Cerebellar cortex (tissue), 1 donor: ENCODE data around the gene C10orf105.

Experiments
- DNase-seq: peaks from one replicate; pipeline ENCODE4 v3.0.0-alpha.2; 2015; ENCODE audit warnings: low spot score

C10orf105 gene

DNA sequence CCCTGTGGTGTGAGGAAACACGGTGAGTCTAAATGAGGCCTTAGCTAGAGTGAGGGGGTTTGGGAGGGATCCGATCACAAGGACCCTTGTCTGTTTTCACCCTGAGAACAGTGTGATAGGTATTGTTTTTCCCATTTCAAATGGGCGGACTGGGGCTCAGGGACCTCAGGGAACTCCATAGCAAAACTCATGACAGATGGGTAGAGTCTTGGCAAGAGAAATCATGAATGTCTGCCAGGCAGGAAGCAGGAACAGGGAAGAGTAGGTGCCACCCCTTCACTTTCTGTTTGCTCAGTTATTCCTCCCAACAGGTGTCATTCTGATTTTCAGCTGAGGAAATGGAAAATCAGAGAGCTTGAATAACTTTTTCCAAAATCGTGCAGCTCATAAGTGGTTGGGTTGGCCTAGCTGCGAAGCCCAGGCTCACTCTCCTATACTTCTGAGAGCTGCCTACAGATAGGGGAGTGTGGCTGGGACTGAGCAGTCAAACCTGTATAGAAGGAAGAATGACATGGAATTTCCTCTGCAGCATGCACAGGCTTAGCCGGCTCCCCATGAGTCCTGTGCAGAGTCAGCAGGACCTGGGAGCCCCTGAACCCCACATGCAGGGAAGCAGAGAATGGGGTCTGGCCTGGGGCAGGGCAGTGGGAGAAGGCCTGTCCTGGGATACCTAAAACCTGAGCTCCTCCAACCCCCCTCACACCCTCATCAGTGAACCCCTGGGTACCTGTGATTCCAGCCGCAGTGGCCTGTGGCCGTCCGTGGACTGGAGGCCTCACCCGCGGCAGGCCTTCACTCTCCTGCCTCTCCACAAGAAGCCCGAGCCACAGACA is 17.6 kb upstream of the C10orf105 start:
- peak; percentile 91 for DNase-seq

DNA sequence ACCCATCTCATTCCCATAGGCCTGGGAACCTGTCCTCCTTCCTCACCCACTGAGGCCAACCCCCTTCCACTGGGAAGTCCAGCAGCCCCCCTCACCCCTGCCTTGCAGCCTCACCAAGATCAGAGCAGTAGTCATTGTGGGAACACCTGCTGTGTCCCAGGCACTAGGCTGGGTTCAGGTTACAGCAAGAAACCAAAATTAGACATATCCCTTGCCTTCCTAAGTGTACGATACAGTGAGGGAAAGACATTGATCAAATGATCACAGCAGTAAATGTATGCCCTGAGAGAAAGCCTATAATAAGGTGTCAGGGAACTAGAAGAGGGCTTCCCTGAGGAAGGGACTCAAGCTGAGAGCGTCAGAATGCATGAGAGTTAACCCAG is 17.0 kb upstream of the C10orf105 start:
- no peak for DNase-seq

DNA sequence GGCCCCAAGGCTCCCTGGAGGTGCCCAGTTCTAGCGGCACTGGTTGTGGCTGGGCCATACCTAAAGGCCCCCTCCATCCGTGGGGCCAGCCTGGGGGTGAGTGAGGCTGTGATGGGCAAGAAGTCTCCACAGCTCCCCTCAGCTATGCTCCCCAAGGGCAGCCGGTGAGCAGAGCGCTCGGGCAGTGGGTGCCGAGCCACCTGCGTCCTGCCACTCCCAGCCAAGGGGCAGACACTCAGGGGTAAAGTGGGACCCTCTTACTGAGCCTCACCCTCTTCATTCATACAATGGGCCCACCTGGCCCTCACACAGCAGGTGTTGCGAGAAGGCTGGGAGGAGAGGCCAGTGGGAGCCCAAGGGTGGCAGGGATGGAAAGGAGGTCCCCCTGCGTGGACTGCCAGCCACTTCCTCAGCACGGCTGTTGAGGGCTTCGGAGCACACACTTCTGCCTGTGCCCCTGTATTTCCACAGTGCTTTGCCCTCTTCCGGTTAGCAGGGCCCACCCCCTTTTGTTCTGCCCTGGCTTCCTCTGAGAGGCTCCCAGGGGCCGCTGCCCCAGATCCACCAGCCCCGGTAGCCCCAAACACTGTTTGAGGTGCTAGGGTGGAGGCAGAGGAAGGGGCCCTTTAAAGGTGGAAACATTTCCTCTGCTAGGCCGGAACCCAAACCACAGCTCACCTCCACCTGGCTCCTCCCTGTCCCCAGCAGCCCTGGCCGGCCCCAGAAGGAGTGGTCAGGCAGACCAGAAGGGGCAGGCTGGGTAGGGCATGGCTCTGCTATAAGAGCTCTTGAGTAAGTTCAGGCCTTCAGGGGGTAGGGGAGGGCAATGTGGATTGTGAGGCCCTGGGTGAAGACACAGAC is 16.4 kb upstream of the C10orf105 start:
- DNase-seq: no peak

DNA sequence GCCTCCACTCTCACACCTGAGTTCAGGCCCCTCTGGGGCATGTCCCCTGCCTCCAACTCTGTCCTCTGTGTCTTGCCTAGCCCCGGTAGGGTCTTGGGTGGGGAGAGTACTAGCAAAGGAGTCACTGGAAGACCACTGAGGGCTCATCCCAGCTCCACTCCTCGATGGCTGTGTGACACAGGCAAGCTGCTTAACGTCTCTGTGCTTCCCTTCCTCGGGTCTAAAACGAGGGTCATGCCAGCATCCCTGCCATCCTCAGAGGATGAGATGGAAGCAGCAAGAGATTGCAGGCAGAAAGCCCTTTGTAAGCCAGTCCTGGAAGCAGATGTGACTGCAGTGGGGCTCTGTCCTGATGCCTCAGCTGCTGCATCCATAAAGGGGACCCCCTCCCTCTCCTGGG is 15.2 kb upstream of the C10orf105 start:
- no peak for DNase-seq

DNA sequence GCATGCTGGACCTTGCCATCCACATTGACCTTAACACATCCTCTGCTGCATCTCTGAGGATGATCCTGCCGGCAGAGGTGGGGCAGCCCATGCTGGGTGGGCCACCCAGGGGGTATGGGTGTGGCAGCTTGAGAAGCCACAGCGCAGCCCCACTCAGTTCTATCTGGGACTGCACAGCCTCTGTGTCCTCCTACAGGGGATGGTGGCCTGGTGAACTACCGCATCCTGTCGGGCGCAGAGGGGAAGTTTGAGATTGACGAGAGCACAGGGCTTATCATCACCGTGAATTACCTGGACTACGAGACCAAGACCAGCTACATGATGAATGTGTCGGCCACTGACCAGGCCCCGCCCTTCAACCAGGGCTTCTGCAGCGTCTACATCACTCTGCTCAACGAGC is 12.2 kb upstream of the C10orf105 start:
- no peak for DNase-seq

DNA sequence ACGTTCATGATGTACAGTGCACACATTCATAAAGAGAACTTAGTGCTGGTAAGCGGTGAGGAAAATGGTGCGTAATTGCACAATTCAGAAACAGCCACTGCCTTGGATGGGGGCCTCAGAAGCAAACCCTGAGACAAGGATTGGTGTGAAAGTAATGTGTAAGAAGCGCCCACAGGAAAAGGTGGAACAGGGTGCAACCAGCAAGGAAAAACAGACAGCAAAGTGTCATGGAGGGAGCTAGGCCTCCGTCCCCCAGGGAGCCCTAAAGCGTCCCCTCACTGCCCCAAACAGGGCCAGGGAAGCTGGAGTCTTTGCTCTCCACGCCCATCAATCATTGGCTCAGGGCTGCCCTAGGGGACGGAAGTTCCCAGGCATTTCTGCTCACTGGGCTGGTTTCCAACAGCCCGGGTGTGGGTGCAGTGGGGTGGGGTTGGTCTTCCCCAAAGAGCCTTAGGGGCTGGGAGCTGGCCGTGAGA is 9.6 kb upstream of the C10orf105 start:
- no peak for DNase-seq

DNA sequence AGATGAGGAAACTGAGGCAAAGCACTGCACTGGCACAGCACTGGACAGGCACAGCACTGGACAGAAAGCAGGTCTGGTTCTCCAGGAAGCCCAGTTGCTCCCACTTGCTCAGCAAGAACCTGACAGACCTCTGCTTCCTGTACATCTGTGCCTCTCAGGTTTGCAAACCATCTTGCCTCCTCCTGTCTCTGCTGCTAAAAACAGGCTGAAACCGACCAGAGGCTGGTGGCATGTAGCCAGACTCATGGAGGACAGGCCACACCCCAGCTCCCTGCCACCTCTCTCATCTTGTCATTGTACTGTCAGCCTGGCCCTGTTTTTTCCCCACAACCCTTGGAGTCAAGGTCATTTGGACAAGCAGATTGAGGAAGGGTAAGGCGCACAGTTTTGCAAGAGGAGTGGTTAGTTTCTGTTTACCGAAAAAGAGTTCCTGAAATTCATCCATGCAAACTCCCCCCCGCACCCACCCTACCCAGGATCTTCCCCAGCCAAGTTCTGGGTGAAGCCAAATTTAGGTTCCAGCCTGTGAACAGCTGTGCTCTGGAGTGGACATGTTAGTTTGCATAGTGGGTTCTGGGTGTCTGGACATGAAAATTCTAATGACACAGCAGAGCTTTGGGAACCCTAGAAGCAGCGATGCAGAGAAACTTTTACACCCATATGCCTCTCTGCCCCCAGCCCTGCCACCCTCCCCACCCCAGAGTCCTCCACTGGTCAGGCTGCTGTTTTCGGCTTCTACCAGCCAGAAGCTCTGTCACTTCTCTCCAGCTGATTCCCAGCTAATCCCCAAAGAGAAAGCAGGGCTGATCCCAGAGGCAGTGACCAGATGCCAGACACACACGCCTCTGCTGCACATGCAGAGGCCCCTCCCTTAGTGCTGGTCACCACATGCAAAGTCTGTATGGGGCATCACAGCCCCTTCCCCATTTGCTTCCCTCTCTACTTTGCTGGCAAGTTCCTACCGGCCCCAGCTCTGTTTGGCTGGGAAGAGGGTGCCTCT is 8.5 kb upstream of the C10orf105 start:
- DNase-seq: no peak

DNA sequence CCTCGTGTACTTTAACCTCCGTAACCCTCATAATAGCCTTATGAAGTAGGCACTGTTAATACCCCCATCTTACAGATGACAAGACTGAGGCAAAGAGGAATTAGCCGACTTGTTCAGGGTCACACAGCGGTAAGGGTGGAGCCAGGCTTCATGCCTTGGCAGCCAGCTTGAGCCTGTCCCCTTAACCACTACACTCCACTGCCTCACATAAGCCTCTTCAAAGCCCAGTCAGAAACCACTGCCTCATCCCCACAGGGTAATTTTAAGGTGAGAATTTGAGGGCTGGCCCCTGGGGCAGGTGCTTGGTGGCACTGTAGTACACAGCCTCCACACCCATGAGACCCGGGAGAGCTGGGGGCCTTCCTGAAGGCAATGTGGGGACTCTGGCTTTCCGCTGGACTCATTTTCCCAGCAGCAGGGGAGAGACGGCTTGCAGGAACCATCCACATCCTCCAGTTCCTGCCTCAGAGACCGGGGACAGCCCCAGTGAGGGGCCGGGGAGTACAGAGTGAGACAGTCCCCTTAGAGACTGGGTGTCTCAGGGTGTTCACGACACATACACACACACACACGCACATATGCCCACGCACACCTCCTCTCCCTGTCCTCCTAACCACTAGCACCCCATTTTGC is 7.6 kb upstream of the C10orf105 start:
- no peak for DNase-seq

DNA sequence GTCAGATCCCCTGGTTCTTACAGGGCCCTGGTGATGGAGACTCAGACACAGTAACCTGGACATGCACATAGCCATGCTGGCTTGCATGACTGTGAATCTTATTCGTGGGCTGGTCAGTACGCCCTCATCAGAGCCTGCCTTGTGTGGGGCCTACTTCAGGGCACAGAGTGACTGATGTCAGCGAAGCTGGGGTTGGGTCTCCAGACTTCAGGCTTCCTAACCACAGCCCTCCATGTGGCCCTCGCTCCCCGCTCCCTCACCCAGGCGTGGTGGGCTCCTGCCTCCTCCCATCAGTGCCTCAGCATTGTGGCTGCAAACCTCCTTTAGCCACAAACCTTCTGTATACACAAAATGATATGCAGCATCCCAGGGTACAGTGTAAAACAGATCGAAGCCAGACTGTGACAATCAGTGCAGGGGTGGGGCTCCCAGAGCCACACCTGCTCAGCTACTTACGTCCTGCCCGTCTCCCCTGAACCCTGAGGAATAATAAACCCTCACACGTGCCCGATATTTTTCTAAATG is 7.1 kb upstream of the C10orf105 start:
- DNase-seq: no peak

DNA sequence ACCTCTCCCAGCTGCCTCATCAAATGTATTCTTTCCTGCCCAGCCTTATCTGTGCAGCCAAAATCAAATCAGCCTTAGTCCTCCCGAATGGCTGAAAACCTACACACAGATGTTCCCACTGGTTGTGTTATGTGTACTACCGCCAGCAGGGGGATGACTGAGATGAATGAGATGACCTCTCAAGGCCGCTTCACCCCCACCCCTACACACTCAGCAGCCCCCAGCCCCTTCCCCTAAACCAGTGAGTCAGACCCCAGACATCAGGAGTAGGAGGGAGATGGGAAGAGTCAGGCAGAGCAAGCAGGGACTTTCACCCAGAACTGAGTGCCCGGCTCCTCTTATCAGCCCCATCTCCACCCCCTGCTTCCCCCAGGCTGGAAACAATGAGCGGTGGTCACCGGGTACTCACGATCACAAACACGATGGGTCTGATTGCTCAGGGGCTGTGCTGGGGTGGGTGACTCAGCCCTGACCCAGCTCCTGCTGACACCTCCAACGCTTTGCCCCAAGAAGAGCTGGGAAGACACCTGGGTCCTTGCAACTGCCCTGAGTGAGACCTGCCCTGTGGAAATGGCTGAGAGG is 6.5 kb upstream of the C10orf105 start:
- no peak for DNase-seq

DNA sequence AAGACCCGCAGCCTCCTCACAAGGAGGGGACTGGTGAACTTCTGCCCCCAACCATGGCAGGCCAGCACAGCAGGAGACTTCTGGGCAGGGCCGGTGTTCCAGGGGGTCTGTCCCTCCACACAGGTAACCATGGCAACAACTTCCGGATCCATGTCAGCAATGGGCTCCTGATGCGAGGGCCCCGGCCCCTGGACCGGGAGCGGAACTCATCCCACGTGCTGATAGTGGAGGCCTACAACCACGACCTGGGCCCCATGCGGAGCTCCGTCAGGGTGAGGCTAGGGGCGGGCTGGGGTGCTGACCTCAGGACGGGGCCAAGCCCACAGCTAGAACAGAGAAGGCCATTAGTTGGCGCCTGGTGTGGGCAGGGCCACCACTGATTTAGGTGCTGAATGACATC is 5.7 kb upstream of the C10orf105 start:
- no peak for DNase-seq

DNA sequence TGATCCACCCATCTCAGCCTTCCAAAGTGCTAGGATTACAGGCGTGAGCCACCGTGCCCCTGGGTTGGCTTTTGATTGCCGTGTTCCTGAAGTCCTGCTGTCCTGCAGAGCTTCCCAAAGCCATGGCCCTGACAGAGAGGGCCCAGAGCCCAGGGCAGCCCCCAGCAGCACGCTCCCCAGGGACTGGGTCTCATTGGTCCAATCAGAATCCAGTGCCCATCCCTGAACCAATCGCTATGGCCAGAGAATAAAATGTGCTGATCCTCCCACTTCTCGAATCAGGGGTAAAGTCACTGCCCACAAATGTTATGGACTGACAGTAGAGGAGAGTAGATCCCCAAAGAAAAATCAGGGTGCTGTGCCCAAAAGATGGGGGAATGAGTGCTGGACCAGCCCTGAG is 5.0 kb upstream of the C10orf105 start:
- DNase-seq: no peak

DNA sequence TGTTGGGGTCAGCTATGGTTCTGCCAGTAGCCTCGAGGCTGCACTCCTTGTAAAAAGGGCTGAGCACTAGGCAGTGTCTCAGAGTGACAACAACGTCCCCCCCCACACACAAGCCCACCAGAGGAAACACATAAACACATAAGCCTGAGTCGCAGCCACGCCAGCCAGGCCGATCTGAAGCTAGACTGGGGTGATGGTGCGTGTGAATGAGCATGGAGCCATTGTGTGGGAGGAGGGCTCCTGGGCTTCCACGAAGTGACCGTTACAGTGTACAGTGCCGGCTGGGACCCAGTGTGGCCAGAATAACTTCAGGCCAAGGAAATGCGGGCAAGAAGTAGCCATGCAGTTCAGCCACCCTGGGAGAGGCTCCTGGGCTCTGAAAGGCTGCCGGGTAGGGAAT is 3.7 kb upstream of the C10orf105 start:
- no peak for DNase-seq

DNA sequence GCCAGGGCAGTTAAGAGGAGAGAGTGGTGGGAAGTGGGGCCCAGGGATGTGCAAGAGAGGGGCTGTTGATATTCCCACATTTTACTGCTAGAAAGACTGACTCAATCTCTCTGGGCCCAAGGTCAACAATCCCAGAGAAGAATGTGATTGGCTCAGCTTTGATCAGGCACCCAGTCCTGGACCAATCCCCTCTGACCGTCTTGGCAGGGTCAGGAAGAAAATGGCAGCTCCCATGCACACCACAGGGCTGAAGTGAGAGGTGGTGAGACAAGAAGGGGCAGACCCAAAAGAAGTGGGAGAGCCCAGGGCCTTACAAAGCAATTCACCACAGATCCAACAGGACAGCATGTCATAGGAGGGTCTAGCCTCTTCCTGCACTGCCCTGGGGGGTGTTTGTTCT is 3.3 kb upstream of the C10orf105 start:
- DNase-seq: no peak

DNA sequence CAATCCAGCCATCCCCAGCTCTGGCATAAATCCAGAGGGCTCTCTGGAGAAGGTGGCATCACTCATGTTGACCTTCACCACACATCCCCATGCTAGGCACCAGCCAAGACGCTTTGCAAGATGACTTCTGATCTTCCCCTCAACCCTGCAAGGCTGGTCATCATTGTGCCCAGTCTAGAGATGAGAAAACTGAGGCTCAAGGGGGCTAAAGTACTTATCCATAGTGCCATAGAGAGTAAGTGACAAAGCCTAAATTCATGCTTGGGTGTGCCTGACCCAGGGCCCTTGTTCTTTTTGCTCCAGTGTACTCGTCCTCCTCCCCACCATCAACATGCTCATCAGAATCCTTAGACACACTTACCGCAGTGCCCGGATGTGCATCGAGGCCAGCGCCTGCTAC is 1.7 kb upstream of the C10orf105 start:
- DNase-seq: no peak

DNA sequence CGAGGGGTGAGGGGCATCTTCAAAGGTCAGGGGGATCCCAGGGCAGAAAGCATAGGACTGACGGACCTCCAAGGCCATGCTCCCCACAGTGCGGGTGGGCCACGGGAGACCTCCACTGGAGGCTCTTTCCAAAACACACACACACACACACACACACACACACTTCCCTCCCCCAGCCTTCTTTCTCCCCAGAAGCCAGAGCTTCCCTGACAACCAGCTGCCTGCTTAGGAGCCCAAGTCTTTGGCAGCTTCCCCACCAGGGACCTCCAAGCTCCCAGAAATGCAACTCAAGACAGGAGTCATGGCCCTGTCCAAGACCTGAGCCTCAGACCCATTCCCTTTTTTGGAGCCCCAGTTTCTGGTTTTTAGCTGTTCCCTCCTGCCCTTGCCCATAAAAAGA is 710 bp upstream of the C10orf105 start:
- DNase-seq: no peak

DNA sequence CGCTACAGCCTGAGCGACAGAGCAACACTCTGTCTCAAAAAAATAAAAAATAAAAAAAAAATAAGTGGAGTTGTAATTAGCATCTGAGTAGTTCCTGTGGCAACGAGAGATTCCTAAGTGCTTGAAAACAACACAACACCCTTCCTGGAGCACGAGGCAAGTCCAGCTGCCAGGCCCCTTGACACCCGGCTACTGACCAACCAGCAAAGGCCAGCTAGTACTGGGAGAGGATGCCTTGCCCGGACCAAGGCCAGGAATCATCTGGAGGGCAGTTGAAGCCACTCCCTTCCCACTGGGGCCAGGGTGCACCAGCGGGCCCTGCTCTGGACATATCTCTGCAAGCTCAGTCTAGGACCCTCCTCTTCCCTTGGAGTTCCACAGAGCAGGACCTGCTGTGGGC is 536 bp downstream of the C10orf105 start:
- DNase-seq: no peak

DNA sequence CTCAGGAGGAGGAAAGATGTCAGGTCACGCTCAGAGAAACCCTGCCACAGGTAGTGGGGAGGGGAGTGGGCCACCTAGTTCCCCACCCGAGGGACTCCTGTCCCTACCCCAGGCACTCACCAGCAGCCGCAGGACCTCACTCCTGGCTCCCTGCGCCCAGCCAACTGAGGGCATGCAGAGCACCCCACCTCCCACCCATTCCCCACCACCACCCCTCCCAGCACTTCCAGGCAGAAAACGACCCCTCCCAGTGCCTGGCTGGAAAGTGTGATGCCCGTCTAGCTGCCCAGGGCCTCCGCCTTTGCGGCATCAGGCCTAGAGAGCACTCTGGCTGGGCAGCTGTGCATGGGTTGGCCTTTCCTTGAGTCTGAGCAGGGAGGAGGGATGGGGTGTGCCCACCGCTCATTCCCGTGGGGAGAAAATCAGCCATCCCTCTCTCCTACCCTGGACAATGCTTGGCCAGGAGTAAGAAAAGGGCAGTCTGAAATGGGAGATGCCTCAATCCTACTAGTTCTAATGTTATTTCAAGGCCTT is 1.3 kb downstream of the C10orf105 start:
- no peak for DNase-seq

DNA sequence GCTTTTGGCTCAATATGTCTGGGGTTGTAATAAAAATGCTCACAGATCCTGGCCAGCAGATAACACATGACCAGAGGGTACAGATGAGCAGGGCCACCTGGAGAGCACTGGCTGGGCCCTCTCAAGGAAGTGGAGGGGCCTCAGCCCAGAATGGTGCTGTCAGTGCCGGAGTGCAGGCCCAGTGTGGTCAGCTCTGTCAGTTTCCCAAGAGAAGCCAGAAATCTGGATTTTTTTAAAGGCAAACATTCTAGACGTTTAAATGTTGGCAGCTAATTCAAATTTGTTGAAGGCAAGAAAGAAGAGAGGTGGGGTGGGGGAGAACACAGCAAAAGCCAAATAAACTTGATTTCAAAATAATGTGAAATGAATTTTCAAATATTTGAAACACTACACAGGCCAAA is 2.0 kb downstream of the C10orf105 start:
- DNase-seq: no peak

DNA sequence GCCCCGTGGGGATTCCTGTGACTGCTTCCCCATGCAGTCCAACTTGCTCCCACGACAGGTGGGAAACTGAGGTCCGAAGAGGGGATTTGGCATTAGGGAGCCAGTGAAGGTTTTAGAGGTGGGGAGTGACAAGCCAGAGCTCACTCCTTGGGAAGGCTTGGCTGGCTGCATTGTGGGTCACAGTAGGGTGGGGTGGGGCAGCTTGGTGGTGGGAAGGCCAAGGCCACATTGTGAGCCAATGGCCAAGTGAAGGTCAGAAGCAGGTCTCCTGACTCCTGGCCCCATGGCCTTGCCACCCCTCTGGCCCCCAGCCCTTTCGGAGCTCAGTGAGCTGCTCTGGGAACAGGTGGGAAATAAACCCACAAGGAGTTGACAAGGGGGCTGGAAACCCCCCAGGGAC is 2.5 kb downstream of the C10orf105 start:
- DNase-seq: no peak

DNA sequence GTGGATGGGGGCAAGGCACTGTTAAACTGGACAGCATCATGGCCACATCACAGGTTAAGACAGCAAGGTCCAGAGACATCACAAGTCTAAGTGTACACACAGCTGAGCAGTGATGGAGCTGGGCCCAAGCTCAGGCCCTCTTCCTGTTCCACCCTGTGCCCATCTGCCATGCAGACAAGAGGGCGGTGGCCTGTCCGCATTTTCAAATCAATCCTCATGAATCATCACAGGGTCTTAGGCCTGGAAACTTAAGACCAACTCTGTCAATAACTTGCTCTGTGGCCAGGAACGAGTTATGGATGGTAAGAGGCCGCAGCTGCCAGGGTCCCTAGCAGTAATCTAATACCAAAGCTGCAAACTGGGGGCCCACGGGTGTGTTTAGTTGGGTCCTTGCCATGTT is 3.2 kb downstream of the C10orf105 start:
- DNase-seq: no peak
